HepG2 (cell line): ENCODE data around the gene XXYLT1. TPM values are rescaled to one million over a fixed set of nuclear protein-coding genes. Genes with fewer than 3 reads are reported as not detected.

ENCODE experiments used
- ATAC-seq: fragments of 200-7000 bp; cut with Tn5 transposase; 3 replicates; pipeline ENCODE4 v1.9.1; 2020; ENCODE audit warnings: mild to moderate bottlenecking, moderate library complexity
- BruUV-seq: library from RNA; stranded (reverse); fragments of 400-500 nt; replicated peaks from 2 replicates; lab custom pipeline; 2021; lab: Mats Ljungman, UMichigan
- CTCF ChIA-PET: fragments of 300-600 bp; formaldehyde crosslinking; extraction: SDS; loops from one replicate; lab custom pipeline; 2021; ENCODE audit warnings: low total read pairs, inconsistent platforms, low intra/inter-chr PET ratio; lab: Yijun Ruan, JAX
- POLR2A ChIA-PET: fragments of 350-600 bp; sonication (Branson Sonifier 250); formaldehyde crosslinking; loops from one replicate; lab custom pipeline; 2020; ENCODE audit warnings: antibody characterized with exemption, inconsistent platforms; lab: Yijun Ruan, JAX
- DNase-seq: peaks from one replicate; pipeline ENCODE4 v3.0.0-alpha.2; 2015; ENCODE audit warnings: low spot score
- FAIRE-seq: peaks from 3 replicates; lab custom pipeline; 2011; peaks lifted over from hg19 to GRCh38; lab: Jason Lieb, UNC
- H2AFZ ChIP-seq: one replicate; pipeline ENCODE4 v1.6.1; 2011; ENCODE audit warnings: low read length, inconsistent platforms
- H3K27ac ChIP-seq: fragments of 300-600 bp; 3 replicates; pipeline ENCODE4 v1.8.0; 2011; ENCODE audit warnings: mixed run types, mild to moderate bottlenecking, mixed read lengths, low read length, inconsistent platforms; ENCODE audit not compliant: insufficient read depth; ENCODE audit errors: extremely low read length
- H3K27me3 ChIP-seq, 2 experiments: fragments of 200-600 bp in 1 of 2; 2 replicates in 1 of 2; 3 replicates in 1 of 2; pipeline versions ENCODE4 v1.6.0 to v1.8.0; 2011; ENCODE audit warnings: low read length in 2 of 2, mild to moderate bottlenecking in 2 of 2, moderate library complexity in 2 of 2, inconsistent platforms in 1 of 2; ENCODE audit not compliant: insufficient read depth in 2 of 2, control insufficient read depth in 1 of 2
- H3K36me3 ChIP-seq, 2 experiments: fragments of 200-600 bp in 1 of 2; replicated peaks in 1 of 2; 2 replicates in 1 of 2; 3 replicates in 1 of 2; pipeline versions ENCODE4 v1.5.1 to v1.8.0; 2011; ENCODE audit warnings: low read length in 2 of 2, inconsistent platforms in 1 of 2; ENCODE audit not compliant: insufficient read depth in 2 of 2, control insufficient read depth in 1 of 2
- H3K4me1 ChIP-seq: 2 replicates; pipeline ENCODE4 v1.5.1; 2012; ENCODE audit warnings: low read length, inconsistent platforms; ENCODE audit not compliant: insufficient read depth
- H3K4me2 ChIP-seq: 2 replicates; pipeline ENCODE4 v1.6.0; 2011; ENCODE audit warnings: low read depth, low read length, inconsistent platforms
- H3K4me3 ChIP-seq, 3 experiments: fragments of 200-600 bp in 1 of 3; sonication (generic), shearing (Covaris generic) in 1 of 3; replicated peaks in 1 of 3; 2 replicates each; pipeline ENCODE4 v1.5.1; 2011 to 2016; ENCODE audit warnings: low read length in 3 of 3, inconsistent platforms in 2 of 3, low read depth in 2 of 3, mild to moderate bottlenecking in 2 of 3, control low read depth in 1 of 3, mixed read lengths in 1 of 3; ENCODE audit not compliant: insufficient read depth in 1 of 3
- H3K79me2 ChIP-seq: one replicate; pipeline ENCODE4 v1.6.1; 2011; ENCODE audit warnings: low read length, inconsistent platforms; ENCODE audit not compliant: insufficient read depth
- H3K9ac ChIP-seq: 2 replicates; pipeline ENCODE4 v1.6.0; 2011; ENCODE audit warnings: mild to moderate bottlenecking, low read depth, low read length, inconsistent platforms; ENCODE audit not compliant: insufficient read depth
- H3K9me3 ChIP-seq: 2 replicates; pipeline ENCODE4 v1.5.1; 2012; ENCODE audit warnings: mild to moderate bottlenecking, low read length
- H4K20me1 ChIP-seq: 2 replicates; pipeline ENCODE4 v1.6.0; 2011; ENCODE audit warnings: inconsistent platforms, mild to moderate bottlenecking, low read length, moderate library complexity; ENCODE audit not compliant: insufficient read depth
- ATAD3A ChIP-seq: sonication (generic); formaldehyde crosslinking; IDR thresholded peaks from 2 replicates; pipeline ENCODE4 v1.4.0; 2020; ENCODE audit warnings: missing genetic modification reagents
- BRD4 ChIP-seq: sonication (generic); formaldehyde crosslinking; IDR thresholded peaks from 2 replicates; pipeline ENCODE4 v1.4.0; 2020; ENCODE audit warnings: missing genetic modification reagents
- GABPA ChIP-seq, 2 experiments: IDR thresholded peaks; 2 replicates each; pipeline ENCODE4 v1.6.1; 2011 to 2016; ENCODE audit warnings: low read depth in 2 of 2, low read length in 1 of 2, missing biosample characterization in 1 of 2, missing genetic modification characterization in 1 of 2
- HCFC1 ChIP-seq: fragments of 150-350 bp; IDR thresholded peaks from 2 replicates; pipeline ENCODE4 v1.6.1; 2014; ENCODE audit warnings: low read depth, low read length
- HDAC6 ChIP-seq: fragments of 200-600 bp; sonication (generic); IDR thresholded peaks from 2 replicates; pipeline ENCODE4 v1.7.0; 2017; ENCODE audit warnings: mild to moderate bottlenecking, antibody characterized with exemption, low read length, low read depth
- IRX3 ChIP-seq: sonication (generic); formaldehyde crosslinking; IDR thresholded peaks from 2 replicates; pipeline ENCODE4 v1.8.1; 2023; ENCODE audit warnings: mild to moderate bottlenecking, low read depth, missing genetic modification reagents, borderline replicate concordance
- MXD1 ChIP-seq: sonication (generic); formaldehyde crosslinking; IDR thresholded peaks from 2 replicates; pipeline ENCODE4 v1.4.0; 2020; ENCODE audit warnings: mild to moderate bottlenecking, missing genetic modification reagents
- SAFB2 ChIP-seq: sonication (generic); formaldehyde crosslinking; IDR thresholded peaks from 2 replicates; pipeline ENCODE4 v1.5.1; 2020; ENCODE audit warnings: missing genetic modification reagents, low read depth, mild to moderate bottlenecking, borderline replicate concordance
- ZBTB7A ChIP-seq: sonication (generic); formaldehyde crosslinking; IDR thresholded peaks from 2 replicates; pipeline ENCODE4 v1.8.0; 2022; ENCODE audit warnings: mild to moderate bottlenecking, missing genetic modification reagents
- ZBTB7B ChIP-seq: sonication (generic); formaldehyde crosslinking; IDR thresholded peaks from 2 replicates; pipeline ENCODE4 v1.4.0; 2020; ENCODE audit warnings: missing genetic modification reagents
- ZFP36 ChIP-seq: fragments of 150-350 bp; IDR thresholded peaks from 2 replicates; pipeline ENCODE4 v1.6.1; 2018; ENCODE audit warnings: borderline replicate concordance, low read length, low read depth; ENCODE audit not compliant: partially characterized antibody
- ZNF276 ChIP-seq: sonication (generic); formaldehyde crosslinking; IDR thresholded peaks from 2 replicates; pipeline ENCODE4 v1.4.0; 2020; ENCODE audit warnings: mild to moderate bottlenecking, low read depth, missing genetic modification reagents
- ZNF335 ChIP-seq: sonication (generic); formaldehyde crosslinking; IDR thresholded peaks from 2 replicates; pipeline ENCODE4 v1.4.0; 2020; ENCODE audit warnings: missing genetic modification reagents
- ZNF446 ChIP-seq: sonication (generic); formaldehyde crosslinking; IDR thresholded peaks from 2 replicates; pipeline ENCODE4 v1.5.0; 2020; ENCODE audit warnings: mild to moderate bottlenecking, missing genetic modification reagents
- ZSCAN25 ChIP-seq: sonication (generic); formaldehyde crosslinking; IDR thresholded peaks from 2 replicates; pipeline ENCODE4 v1.8.0; 2022; ENCODE audit warnings: mild to moderate bottlenecking, missing genetic modification reagents
- ZSCAN29 ChIP-seq: sonication (generic); formaldehyde crosslinking; conservative IDR thresholded peaks from 2 replicates; pipeline ENCODE4 v1.4.0; 2020; ENCODE audit warnings: mild to moderate bottlenecking, missing genetic modification reagents
- ZUFSP ChIP-seq: sonication (generic); formaldehyde crosslinking; IDR thresholded peaks from 2 replicates; pipeline ENCODE4 v1.9.0; 2021; ENCODE audit warnings: missing genetic modification reagents, mild to moderate bottlenecking, borderline replicate concordance
- WGBS: methylation state at CpG from one replicate; pipeline ENCODE4 v1.1.6; 2017; ENCODE audit warnings: low lambda C conversion rate; 5-methylcytosine and 5-hydroxymethylcytosine counted together
- in situ Hi-C: cut with HindIII; loops from 2 replicates; pipeline ENCODE4 v1.10.0; 2017; ENCODE audit warnings: low pct_unique_long_range_greater_than_20kb; ENCODE audit not compliant: extremely low pct_ligation_motif_present
- intact Hi-C: fragments of 100-400 bp; cut with micrococcal nuclease; formaldehyde crosslinking; loops from one replicate; pipeline ENCODE4 v1.10.0; 2022; ENCODE audit not compliant: unreplicated experiment
- polyA plus RNA-seq, 8 experiments: library from polyadenylated mRNA; depleted of rRNA in 3 of 8; stranded (reverse) in 7 of 8; unstranded in 1 of 8; fragments of >200 nt; fragmentation: Illumina TruSeq in 4 of 8; extraction: Trizol in 4 of 8; gene quantifications; 2 replicates each; pipeline versions ENCODE4 v1.2.1 to v1.2.3, GENCODE V29; 2011 to 2016; ENCODE audit warnings: low read depth in 4 of 8, missing spikeins in 1 of 8, mixed read lengths in 1 of 8; ENCODE audit not compliant: insufficient read depth in 1 of 8
- total RNA-seq, 5 experiments: library from RNA; depleted of rRNA; stranded (reverse); fragments of >200 nt; fragmentation: Illumina TruSeq; extraction: Trizol; gene quantifications; 2 replicates each; pipeline ENCODE4 v1.2.3, GENCODE V29; 2016; ENCODE audit warnings: low read depth in 1 of 5

The XXYLT1 gene
- total and polyA plus RNA-seq, 2 of the 13 experiments (the other 11 are each of a cell fraction or from before 2014, with no cell fraction given), result 17.7 to 19.0 TPM

GRCh38 chr3:195224980-195225580 is 45.9 kb downstream of the XXYLT1 start:
- DNase-seq (no peak), ATAC-seq (no peak), FAIRE-seq (no peak)
- Histone ChIP-seq H4K20me1 (no peaks in the 10 kb centered on the region), H3K4me3 (no peak overlapping the region), H3K9me3 (no peaks in the 10 kb centered on the region), H3K79me2 (no peaks in the 10 kb centered on the region), H3K4me2 (no peak overlapping the region), H3K36me3 (peaks cover 3 to 14% of the 10 kb centered on the region in 2 experiments), H3K4me1 (peaks cover 23% of the 10 kb centered on the region), H3K9ac (no peak overlapping the region), H3K27me3 (no peaks in the 10 kb centered on the region), H2AFZ (no peak overlapping the region), H3K27ac (no peak overlapping the region)
- ChIA-PET POLR2A (no interaction called here), CTCF (no interaction called here)
- WGBS, result no CpG with 5 or more reads among the region's 3 CpGs
- intact Hi-C loops (no loop called here), in situ Hi-C loops (no loop called here)
- TF ChIP-seq ATAD3A (CRISPR knock-in tag) (no peak), ZNF335 (CRISPR knock-in tag) (no peak), ZBTB7A (CRISPR knock-in tag) (no peak), ZBTB7B (no peak), SAFB2 (no peak), ZNF446 (CRISPR knock-in tag) (no peak), HCFC1 (no peak), ZSCAN25 (CRISPR knock-in tag) (no peak), ZNF276 (no peak), BRD4 (no peak), ZFP36 (no peak), GABPA (IDR thresholded peaks at IDR 0.05; ENCODE audit: low read depth, low read length) (no peak), GABPA (CRISPR knock-in tag; IDR thresholded peaks at IDR 0.05; ENCODE audit: low read depth) (no peak), HDAC6 (no peak), IRX3 (CRISPR knock-in tag) (no peak), ZUFSP (no peak), MXD1 (CRISPR knock-in tag) (no peak), ZSCAN29 (CRISPR knock-in tag) (no peak)
- no TSS peak for BruUV-seq
